ENCODE measurements around the gene UBE2O. TPM values are rescaled to one million over a fixed set of nuclear protein-coding genes. Genes with fewer than 3 reads are reported as not detected.
A peak's percentile ranks its signal among the peaks of the same experiment; 100 is the strongest.

Gene UBE2O
- total RNA-seq, 6 donors from 2014 or later: 20.5 to 55.5 (median 27.7) TPM

DNA sequence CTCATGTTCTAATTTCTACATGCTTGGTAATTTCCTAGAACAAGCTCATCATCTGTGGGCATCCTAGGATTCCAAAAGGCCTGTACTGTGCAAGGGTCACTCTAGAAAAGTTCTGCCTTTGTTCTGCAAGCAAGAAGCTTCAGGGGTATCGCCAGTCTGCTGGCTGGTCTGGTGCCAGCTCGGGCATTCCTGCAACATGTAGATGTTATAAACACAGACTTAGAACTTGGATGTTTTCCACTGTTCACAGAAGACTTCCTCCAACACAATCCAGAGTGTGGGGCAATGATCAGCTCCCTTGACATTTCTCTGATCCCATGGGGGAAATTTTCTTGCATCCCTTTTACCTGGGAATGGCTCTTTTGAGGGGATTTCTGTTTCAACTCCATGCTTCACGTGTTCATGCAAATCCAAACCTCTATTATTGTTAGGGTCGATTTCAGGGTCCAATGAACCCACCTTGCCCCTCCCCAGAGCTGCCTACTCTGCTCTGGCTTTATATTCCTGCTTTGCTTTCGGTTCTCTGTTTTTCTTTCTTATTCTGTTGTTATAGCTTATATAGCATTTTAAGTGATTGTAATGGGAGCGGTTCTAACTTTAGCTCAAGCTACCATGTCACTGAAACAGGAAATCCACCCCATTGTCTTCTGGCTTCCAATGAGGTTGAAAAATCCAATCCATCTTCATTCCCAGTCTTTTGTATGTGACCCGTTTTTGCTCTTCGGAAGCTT, 25.3 kb downstream of the UBE2O start:
- ATAC-seq (ENCODE audit: low FRiP score in 2 of 2) (peak in 1 of 2 donors; percentile 49), DNase-seq (no peak)
- Histone ChIP-seq H3K27ac (peak overlapping the region; percentile 2 to 68 (median 60)), H3K4me1 (peaks cover 0 to 30% (median 26%) of the 10 kb centered on the region in 4 donors), H3K36me3 (no peaks in the 10 kb centered on the region), H3K4me3 (no peak overlapping the region), H3K27me3 (no peaks in the 10 kb centered on the region), H3K9me3 (no peaks in the 10 kb centered on the region)
- 58 to 62% methylated on average over 7 to 8 of the region's 8 CpGs for WGBS, 2 donors
- no peak for TF ChIP-seq POLR2A (IDR thresholded peaks at IDR 0.05)
- TF ChIP-seq POLR2AphosphoS5 (IDR thresholded peaks at IDR 0.05): no peak
- no peak for TF ChIP-seq EP300 (IDR thresholded peaks at IDR 0.05)
- TF ChIP-seq, protein P1, sequence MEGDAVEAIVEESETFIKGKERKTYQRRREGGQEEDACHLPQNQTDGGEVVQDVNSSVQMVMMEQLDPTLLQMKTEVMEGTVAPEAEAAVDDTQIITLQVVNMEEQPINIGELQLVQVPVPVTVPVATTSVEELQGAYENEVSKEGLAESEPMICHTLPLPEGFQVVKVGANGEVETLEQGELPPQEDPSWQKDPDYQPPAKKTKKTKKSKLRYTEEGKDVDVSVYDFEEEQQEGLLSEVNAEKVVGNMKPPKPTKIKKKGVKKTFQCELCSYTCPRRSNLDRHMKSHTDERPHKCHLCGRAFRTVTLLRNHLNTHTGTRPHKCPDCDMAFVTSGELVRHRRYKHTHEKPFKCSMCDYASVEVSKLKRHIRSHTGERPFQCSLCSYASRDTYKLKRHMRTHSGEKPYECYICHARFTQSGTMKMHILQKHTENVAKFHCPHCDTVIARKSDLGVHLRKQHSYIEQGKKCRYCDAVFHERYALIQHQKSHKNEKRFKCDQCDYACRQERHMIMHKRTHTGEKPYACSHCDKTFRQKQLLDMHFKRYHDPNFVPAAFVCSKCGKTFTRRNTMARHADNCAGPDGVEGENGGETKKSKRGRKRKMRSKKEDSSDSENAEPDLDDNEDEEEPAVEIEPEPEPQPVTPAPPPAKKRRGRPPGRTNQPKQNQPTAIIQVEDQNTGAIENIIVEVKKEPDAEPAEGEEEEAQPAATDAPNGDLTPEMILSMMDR (IDR thresholded peaks at IDR 0.05): no peak

DNA sequence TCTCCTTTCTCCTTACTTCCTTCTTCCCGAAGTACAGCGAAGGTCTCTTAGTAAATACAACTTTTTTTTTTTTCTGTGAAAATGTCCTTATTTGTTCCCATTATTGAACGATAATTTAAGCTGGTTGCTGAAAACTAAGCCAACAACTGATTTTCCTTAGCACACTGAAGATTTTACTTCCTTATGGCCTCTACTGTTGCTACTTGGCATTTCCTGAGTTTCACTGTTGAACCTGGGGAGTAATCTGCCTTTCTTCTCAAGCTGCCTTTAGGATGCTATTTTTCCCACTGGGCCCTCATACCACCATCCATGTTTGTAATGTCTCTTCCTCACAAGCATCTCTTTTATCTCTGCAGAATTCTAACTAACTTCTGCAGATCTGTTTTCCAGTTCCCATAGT, 26.1 kb downstream of the UBE2O start:
- Histone ChIP-seq H3K36me3 (no peaks in the 10 kb centered on the region), H3K4me3 (no peak overlapping the region), H3K27ac (no peak overlapping the region), H3K4me1 (peaks cover 0 to 23% (median 20%) of the 10 kb centered on the region in 4 donors), H3K27me3 (no peaks in the 10 kb centered on the region), H3K9me3 (no peaks in the 10 kb centered on the region)
- DNase-seq: no peak
- ATAC-seq (ENCODE audit: low FRiP score in 2 of 2): no peak
- WGBS, 2 donors: 73 to 84% methylated on average over 3 of the region's 3 CpGs
- TF ChIP-seq, protein P1 (IDR thresholded peaks at IDR 0.05): no peak
- TF ChIP-seq POLR2A (IDR thresholded peaks at IDR 0.05) (no peak), EP300 (IDR thresholded peaks at IDR 0.05) (no peak), POLR2AphosphoS5 (IDR thresholded peaks at IDR 0.05) (no peak)

DNA sequence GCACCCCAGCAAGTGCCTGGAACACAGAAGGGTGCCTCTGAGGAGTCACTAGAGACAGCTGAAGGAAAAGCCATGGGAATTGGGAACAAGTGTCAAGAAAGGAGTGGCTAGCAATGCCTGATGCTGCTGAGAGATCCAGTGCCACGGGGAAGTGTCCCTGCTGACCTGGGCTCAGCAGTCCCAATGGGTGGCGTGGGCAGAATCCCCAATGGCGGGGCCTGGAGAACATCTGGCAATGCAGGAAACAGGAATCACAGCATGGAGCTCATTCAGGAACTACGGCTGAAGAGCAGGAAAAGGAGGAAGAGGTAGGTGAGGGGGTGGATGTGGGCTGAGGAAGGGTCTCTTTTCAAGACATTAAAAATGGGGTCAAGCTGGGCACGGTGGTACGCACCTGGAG, 30.1 kb downstream of the UBE2O start:
- peaks cover 5 to 19% (median 13%) of the 10 kb centered on the region in 4 donors for H3K4me1 ChIP-seq
- 90 to 96% methylated on average over 6 of the region's 6 CpGs for WGBS, 2 donors
- no peaks in the 10 kb centered on the region for H3K9me3 ChIP-seq
- H3K4me3 ChIP-seq: no peak overlapping the region
- no peaks in the 10 kb centered on the region for H3K27me3 ChIP-seq
- no peaks in the 10 kb centered on the region for H3K36me3 ChIP-seq
- ATAC-seq (ENCODE audit: low FRiP score in 2 of 2) (no peak), DNase-seq (no peak)
- H3K27ac ChIP-seq: no peak overlapping the region
- TF ChIP-seq POLR2AphosphoS5 (IDR thresholded peaks at IDR 0.05): no peak
- TF ChIP-seq, protein P1 (IDR thresholded peaks at IDR 0.05): no peak
- TF ChIP-seq EP300 (IDR thresholded peaks at IDR 0.05): no peak
- no peak for TF ChIP-seq POLR2A (IDR thresholded peaks at IDR 0.05)

DNA sequence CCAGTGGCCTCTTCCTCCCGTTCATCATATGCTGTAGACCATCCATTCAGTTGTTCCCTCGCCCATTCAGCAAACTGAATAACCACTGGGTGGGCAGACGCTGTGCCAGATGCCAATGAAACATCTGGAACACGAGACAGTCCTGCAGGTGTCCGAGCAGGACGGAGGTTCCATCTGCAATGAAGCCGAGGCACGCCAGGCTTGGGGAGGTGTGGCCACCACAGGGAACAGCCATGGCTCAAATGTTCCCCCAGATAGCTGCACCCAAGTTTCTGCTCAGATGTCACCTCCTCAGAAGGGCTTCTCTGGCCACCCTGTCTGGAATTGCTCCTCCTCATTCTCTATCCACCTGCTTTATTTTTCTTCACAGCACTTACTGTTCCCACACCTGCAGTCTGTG, 30.5 kb downstream of the UBE2O start:
- Histone ChIP-seq H3K9me3 (no peaks in the 10 kb centered on the region), H3K4me3 (no peak overlapping the region), H3K27ac (no peak overlapping the region), H3K36me3 (no peaks in the 10 kb centered on the region), H3K27me3 (no peaks in the 10 kb centered on the region), H3K4me1 (peaks cover 5 to 15% (median 11%) of the 10 kb centered on the region in 4 donors)
- WGBS, 2 donors: 91 to 98% methylated on average over 5 to 8 of the region's 8 CpGs
- no peak for ATAC-seq (ENCODE audit: low FRiP score in 2 of 2)
- TF ChIP-seq POLR2A (IDR thresholded peaks at IDR 0.05) (no peak), EP300 (IDR thresholded peaks at IDR 0.05) (no peak), POLR2AphosphoS5 (IDR thresholded peaks at IDR 0.05) (no peak)
- TF ChIP-seq, protein P1 (IDR thresholded peaks at IDR 0.05): no peak
- DNase-seq: no peak

DNA sequence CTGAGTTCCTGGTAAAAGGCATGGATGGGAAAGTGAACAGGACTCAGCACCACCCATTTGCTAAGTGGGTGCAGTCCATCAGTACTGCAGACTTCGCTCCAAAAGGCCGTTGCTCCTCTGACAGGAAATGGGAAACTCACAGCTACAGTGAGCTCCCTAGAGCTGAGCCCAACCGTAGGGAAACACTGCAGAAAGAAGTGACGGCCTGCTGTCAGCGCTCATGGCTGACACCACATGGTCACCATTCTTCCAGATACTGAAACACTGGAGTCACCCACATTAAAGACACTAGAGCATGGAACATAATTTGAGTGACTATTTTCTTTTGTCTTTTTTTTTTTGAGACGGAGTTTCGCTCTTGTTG, 31.9 kb downstream of the UBE2O start:
- WGBS, 2 donors: 58 to 62% methylated on average over 7 of the region's 7 CpGs
- Histone ChIP-seq H3K27ac (no peak overlapping the region), H3K4me1 (peaks cover 5 to 9% (median 7%) of the 10 kb centered on the region in 4 donors), H3K4me3 (no peak overlapping the region), H3K27me3 (no peaks in the 10 kb centered on the region), H3K9me3 (no peaks in the 10 kb centered on the region), H3K36me3 (no peaks in the 10 kb centered on the region)
- DNase-seq (no peak), ATAC-seq (ENCODE audit: low FRiP score in 2 of 2) (no peak)
- TF ChIP-seq POLR2A (IDR thresholded peaks at IDR 0.05) (no peak), POLR2AphosphoS5 (IDR thresholded peaks at IDR 0.05) (no peak), EP300 (IDR thresholded peaks at IDR 0.05) (no peak)
- TF ChIP-seq, protein P1 (IDR thresholded peaks at IDR 0.05): no peak

Data from upper lobe of left lung (tissue), 6 donors.